ENCODE data around the gene PKDREJ. TPM values are rescaled to one million over a fixed set of nuclear protein-coding genes. Genes with fewer than 3 reads are reported as not detected.

PKDREJ gene
- total and polyA plus RNA-seq, 10 donors = 0.02 to 0.06 (median 0.02) TPM; not detected in 7

DNA sequence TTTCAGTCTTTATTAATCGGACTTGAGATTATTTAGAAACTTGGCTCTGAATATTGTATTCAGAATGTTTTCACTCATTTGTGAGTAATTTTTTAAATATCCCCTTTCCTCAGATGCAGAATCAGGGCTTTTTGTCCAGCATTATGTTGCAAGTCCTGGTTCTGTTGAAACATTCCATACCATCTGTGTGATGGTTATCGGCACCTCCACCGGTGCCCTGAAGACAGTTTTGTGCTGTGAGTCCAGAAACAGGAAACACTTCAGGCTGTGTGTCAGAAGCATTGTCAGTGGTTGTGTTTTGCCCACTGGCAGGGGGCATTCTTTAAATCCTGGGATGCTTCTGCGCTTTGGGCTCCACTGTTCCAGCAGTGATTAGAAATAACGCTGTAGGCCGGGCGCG lies 33.4 kb downstream of the PKDREJ start:
- TF ChIP-seq POLR2A (IDR thresholded peaks at IDR 0.05) = no peak
- TF ChIP-seq, protein P1, sequence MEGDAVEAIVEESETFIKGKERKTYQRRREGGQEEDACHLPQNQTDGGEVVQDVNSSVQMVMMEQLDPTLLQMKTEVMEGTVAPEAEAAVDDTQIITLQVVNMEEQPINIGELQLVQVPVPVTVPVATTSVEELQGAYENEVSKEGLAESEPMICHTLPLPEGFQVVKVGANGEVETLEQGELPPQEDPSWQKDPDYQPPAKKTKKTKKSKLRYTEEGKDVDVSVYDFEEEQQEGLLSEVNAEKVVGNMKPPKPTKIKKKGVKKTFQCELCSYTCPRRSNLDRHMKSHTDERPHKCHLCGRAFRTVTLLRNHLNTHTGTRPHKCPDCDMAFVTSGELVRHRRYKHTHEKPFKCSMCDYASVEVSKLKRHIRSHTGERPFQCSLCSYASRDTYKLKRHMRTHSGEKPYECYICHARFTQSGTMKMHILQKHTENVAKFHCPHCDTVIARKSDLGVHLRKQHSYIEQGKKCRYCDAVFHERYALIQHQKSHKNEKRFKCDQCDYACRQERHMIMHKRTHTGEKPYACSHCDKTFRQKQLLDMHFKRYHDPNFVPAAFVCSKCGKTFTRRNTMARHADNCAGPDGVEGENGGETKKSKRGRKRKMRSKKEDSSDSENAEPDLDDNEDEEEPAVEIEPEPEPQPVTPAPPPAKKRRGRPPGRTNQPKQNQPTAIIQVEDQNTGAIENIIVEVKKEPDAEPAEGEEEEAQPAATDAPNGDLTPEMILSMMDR (IDR thresholded peaks at IDR 0.05 in 8 of 11, conservative IDR thresholded peaks at IDR 0.05 in 3 of 11) = no peak
- no peak for TF ChIP-seq POLR2AphosphoS5 (IDR thresholded peaks at IDR 0.05)
- Histone ChIP-seq H3K4me1 (peaks cover 0 to 12% (median 9%) of the 10 kb centered on the region in 6 donors), H3K27me3 (replicated peaks in 1 of 7) (no peaks in the 10 kb centered on the region), H3K4me3 (no peak overlapping the region), H3K9me3 (no peaks in the 10 kb centered on the region), H3K36me3 (peaks cover 0 to 35% (median 0%) of the 10 kb centered on the region in 6 donors), H3K27ac (no peak overlapping the region)
- intact Hi-C loops (cut with DNase I; ENCODE audit: low total_unique reads) = loop anchor here (10.0 kb wide), 1 partner anchor 65 kb away; no protein-coding TSS in a partner anchor
- WGBS, 5 donors = 78 to 90% (median 89%) methylated on average over 8 of the region's 8 CpGs
- no peak for DNase-seq

DNA sequence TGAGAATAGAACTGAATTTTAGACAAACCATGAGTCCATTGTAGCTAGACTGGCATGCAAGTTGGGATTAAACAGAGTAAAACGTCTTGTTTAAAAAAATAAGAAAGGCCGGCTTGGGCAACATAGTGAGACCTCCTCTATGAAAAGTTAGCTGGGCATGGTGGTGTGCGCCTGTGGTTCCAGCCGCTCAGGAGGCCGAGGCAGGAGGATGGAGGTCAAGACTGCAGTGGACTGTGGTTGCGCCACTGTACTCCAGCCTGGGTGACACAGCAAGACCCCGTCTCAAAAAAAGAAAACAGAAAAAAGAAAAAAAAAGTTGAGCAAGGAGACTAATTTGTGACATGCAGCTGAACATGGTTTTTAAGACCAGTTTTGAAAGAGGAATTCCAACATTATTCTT lies 36.6 kb downstream of the PKDREJ start:
- no peak overlapping the region for H3K27ac ChIP-seq
- intact Hi-C loops (cut with DNase I; ENCODE audit: low total_unique reads) = no loop called here
- H3K27me3 ChIP-seq (replicated peaks in 1 of 7) = no peaks in the 10 kb centered on the region
- H3K9me3 ChIP-seq = no peaks in the 10 kb centered on the region
- peaks cover 0 to 45% (median 12%) of the 10 kb centered on the region in 6 donors for H3K36me3 ChIP-seq
- H3K4me1 ChIP-seq = no peaks in the 10 kb centered on the region
- 92 to 99% (median 96%) methylated on average over 7 of the region's 7 CpGs for WGBS, 5 donors
- no peak for DNase-seq
- no peak overlapping the region for H3K4me3 ChIP-seq
- TF ChIP-seq POLR2A (IDR thresholded peaks at IDR 0.05) = no peak
- TF ChIP-seq POLR2AphosphoS5 (IDR thresholded peaks at IDR 0.05) = no peak
- TF ChIP-seq, protein P1 (IDR thresholded peaks at IDR 0.05 in 8 of 11, conservative IDR thresholded peaks at IDR 0.05 in 3 of 11) = no peak

DNA sequence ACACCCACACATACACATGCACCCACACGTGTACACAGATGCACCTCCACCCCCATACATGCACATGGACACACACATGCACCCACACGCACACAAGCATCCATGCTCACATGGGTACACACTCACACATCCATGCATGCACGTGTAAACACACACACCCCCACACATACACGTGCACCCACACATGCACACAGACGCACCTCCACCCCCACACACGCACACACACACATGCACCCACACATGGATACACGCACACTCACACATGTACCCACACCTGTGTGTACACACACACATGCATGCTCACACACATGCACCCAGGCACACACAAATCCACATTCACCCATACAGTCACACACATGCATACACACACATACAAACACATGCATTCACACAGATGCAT lies 37.5 kb downstream of the PKDREJ start:
- H3K4me1 ChIP-seq = no peaks in the 10 kb centered on the region
- H3K4me3 ChIP-seq = no peak overlapping the region
- intact Hi-C loops (cut with DNase I; ENCODE audit: low total_unique reads) = no loop called here
- TF ChIP-seq POLR2AphosphoS5 (IDR thresholded peaks at IDR 0.05) (no peak), POLR2A (IDR thresholded peaks at IDR 0.05) (no peak)
- TF ChIP-seq, protein P1 (IDR thresholded peaks at IDR 0.05 in 8 of 11, conservative IDR thresholded peaks at IDR 0.05 in 3 of 11) = no peak
- H3K27me3 ChIP-seq (replicated peaks in 1 of 7) = no peaks in the 10 kb centered on the region
- 90 to 97% (median 93%) methylated on average over 7 of the region's 7 CpGs for WGBS, 5 donors
- H3K9me3 ChIP-seq = no peaks in the 10 kb centered on the region
- DNase-seq = no peak
- H3K36me3 ChIP-seq = peaks cover 0 to 50% (median 21%) of the 10 kb centered on the region in 6 donors
- no peak overlapping the region for H3K27ac ChIP-seq

DNA sequence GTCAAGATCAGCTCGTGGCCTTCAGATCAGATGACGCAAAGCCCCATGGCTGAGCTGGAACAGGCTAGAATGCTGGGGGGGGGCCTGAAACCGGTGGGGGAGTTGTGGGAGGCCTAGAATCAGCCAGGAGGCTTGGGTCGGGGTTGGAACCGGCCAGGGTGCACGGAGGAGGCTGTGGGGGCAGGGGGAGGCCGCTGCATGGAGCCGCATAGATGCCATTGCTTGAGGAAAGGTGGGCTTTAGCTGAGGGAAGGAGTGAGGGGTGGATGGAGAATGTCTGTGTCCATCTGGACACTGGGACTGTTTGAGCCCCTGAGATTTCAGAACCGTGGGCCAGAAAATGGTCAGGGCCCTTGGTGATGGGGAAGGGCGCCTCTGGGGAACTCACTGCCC lies 38.2 kb downstream of the PKDREJ start:
- Histone ChIP-seq H3K4me1 (no peaks in the 10 kb centered on the region), H3K27me3 (replicated peaks in 1 of 7) (no peaks in the 10 kb centered on the region), H3K27ac (no peak overlapping the region), H3K36me3 (peaks cover 4 to 58% (median 28%) of the 10 kb centered on the region in 6 donors), H3K9me3 (no peaks in the 10 kb centered on the region), H3K4me3 (no peak overlapping the region)
- no peak for DNase-seq
- intact Hi-C loops (cut with DNase I; ENCODE audit: low total_unique reads) = no loop called here
- WGBS, 5 donors = 84 to 87% (median 87%) methylated on average over 10 of the region's 10 CpGs
- TF ChIP-seq POLR2A (IDR thresholded peaks at IDR 0.05) (no peak), POLR2AphosphoS5 (IDR thresholded peaks at IDR 0.05) (no peak)
- TF ChIP-seq, protein P1 (IDR thresholded peaks at IDR 0.05 in 8 of 11, conservative IDR thresholded peaks at IDR 0.05 in 3 of 11) = no peak

Data from spleen (tissue), 11 donors.